Neural cell (in vitro differentiated cells): ENCODE measurements around the gene TRIM62. TPM values are rescaled to one million over a fixed set of nuclear protein-coding genes. Genes with fewer than 3 reads are reported as not detected.

Experiments used
- H2AFZ ChIP-seq: fragments of 200-600, 300-800 bp; sonication (generic), shearing (Covaris generic); 2 replicates; pipeline ENCODE4 v1.6.0; 2014; ENCODE audit warnings: low read depth, mild to moderate bottlenecking, antibody characterized with exemption, low read length, moderate library complexity
- H3F3A ChIP-seq: fragments of 200-600 bp; shearing (Covaris generic); 2 replicates; pipeline ENCODE4 v1.6.1; 2016; ENCODE audit warnings: mild to moderate bottlenecking, moderate library complexity, mixed read lengths, antibody characterized with exemption, low read length; ENCODE audit not compliant: insufficient read depth, poor library complexity, severe bottlenecking
- H3K27ac ChIP-seq: fragments of 200-600, 300-800 bp; sonication (generic), shearing (Covaris generic); 2 replicates; pipeline ENCODE4 v1.5.1; 2014; ENCODE audit warnings: mild to moderate bottlenecking, low read length, moderate library complexity
- H3K27me3 ChIP-seq: fragments of 300-800, 200-600 bp; sonication (generic), shearing (Covaris generic); 2 replicates; pipeline ENCODE4 v1.6.0; 2014; ENCODE audit warnings: mild to moderate bottlenecking, low read depth, low read length, moderate library complexity; ENCODE audit not compliant: insufficient read depth
- H3K36me3 ChIP-seq: fragments of 300-800, 200-600 bp; sonication (generic), shearing (Covaris generic); 2 replicates; pipeline ENCODE4 v1.5.1; 2014; ENCODE audit warnings: mild to moderate bottlenecking, antibody characterized with exemption, low read length, moderate library complexity; ENCODE audit not compliant: insufficient read depth
- H3K4me2 ChIP-seq: fragments of 300-800, 200-600 bp; sonication (generic), shearing (Covaris generic); 2 replicates; pipeline ENCODE4 v1.6.0; 2014; ENCODE audit warnings: mild to moderate bottlenecking, low read length
- H3K4me3 ChIP-seq: fragments of 300-800, 200-600 bp; sonication (generic), shearing (Covaris generic); 2 replicates; pipeline ENCODE4 v1.5.1; 2014; ENCODE audit warnings: mild to moderate bottlenecking, low read length, moderate library complexity
- H3K79me2 ChIP-seq: fragments of 200-600 bp; shearing (Covaris generic); replicated peaks from 2 replicates; pipeline ENCODE4 v1.6.0; 2014; ENCODE audit warnings: mild to moderate bottlenecking, low read length, moderate library complexity; ENCODE audit not compliant: insufficient read depth
- H3K9ac ChIP-seq: fragments of 300-800, 200-600 bp; sonication (generic), shearing (Covaris generic); 2 replicates; pipeline ENCODE4 v1.6.1; 2016; ENCODE audit warnings: mild to moderate bottlenecking, low read length, mixed read lengths
- H3K9me2 ChIP-seq: fragments of 200-600 bp; shearing (Covaris generic); 2 replicates; pipeline ENCODE4 v1.6.1; 2016; ENCODE audit warnings: mild to moderate bottlenecking, low read length, mixed read lengths; ENCODE audit not compliant: insufficient read depth
- H3K9me3 ChIP-seq: fragments of 200-600, 300-800 bp; sonication (generic), shearing (Covaris generic); 2 replicates; pipeline ENCODE4 v1.6.1; 2016; ENCODE audit warnings: mild to moderate bottlenecking, mixed run types, low read length, moderate library complexity, mixed read lengths
- H4K20me1 ChIP-seq: fragments of 200-600 bp; shearing (Covaris generic); 2 replicates; pipeline ENCODE4 v1.6.1; 2016; ENCODE audit warnings: mild to moderate bottlenecking, mixed run types; ENCODE audit not compliant: insufficient read depth
- CTCF ChIP-seq: fragments of 450-650 bp; IDR thresholded peaks from 2 replicates; pipeline ENCODE4 v1.5.1; 2014; ENCODE audit warnings: antibody characterized with exemption, mild to moderate bottlenecking, moderate library complexity; ENCODE audit not compliant: poor library complexity, severe bottlenecking
- EP300 ChIP-seq: fragments of 450-650 bp; conservative IDR thresholded peaks from 2 replicates; pipeline ENCODE4 v1.6.1; 2014; ENCODE audit warnings: antibody characterized with exemption, mild to moderate bottlenecking, moderate library complexity; ENCODE audit not compliant: poor library complexity, severe bottlenecking
- EZH2 ChIP-seq: fragments of 200-600, 300-800 bp; shearing (Covaris generic), sonication (generic); IDR thresholded peaks from 2 replicates; pipeline ENCODE4 v1.6.1; 2014; ENCODE audit warnings: antibody characterized with exemption, low read length, borderline replicate concordance, mild to moderate bottlenecking; ENCODE audit not compliant: insufficient read depth, poor library complexity, severe bottlenecking
- MXI1 ChIP-seq: fragments of 450-650 bp; conservative IDR thresholded peaks from 2 replicates; pipeline ENCODE4 v1.6.1; 2014; ENCODE audit warnings: antibody characterized with exemption, mild to moderate bottlenecking; ENCODE audit not compliant: poor library complexity, severe bottlenecking
- POLR2AphosphoS5 ChIP-seq: IDR thresholded peaks from 2 replicates; pipeline ENCODE4 v1.6.1; 2012
- RAD21 ChIP-seq: fragments of 450-650 bp; conservative IDR thresholded peaks from 2 replicates; pipeline ENCODE4 v1.6.1; 2014; ENCODE audit warnings: antibody characterized with exemption, mild to moderate bottlenecking, moderate library complexity
- REST ChIP-seq: IDR thresholded peaks from 2 replicates; pipeline ENCODE4 v1.6.1; 2012; ENCODE audit warnings: borderline replicate concordance
- SMC3 ChIP-seq: fragments of 450-650 bp; conservative IDR thresholded peaks from 2 replicates; pipeline ENCODE4 v1.6.1; 2014; ENCODE audit warnings: antibody characterized with exemption, mild to moderate bottlenecking, moderate library complexity; ENCODE audit not compliant: poor library complexity
- TAF1 ChIP-seq: IDR thresholded peaks from 2 replicates; pipeline ENCODE4 v1.6.1; 2012; ENCODE audit warnings: low read depth
- polyA plus RNA-seq: library from polyadenylated mRNA; depleted of rRNA; stranded (reverse); fragments of >200 nt; gene quantifications from 2 replicates; pipeline ENCODE4 v1.2.3, GENCODE V29; 2014

TRIM62 gene
- polyA plus RNA-seq, 1 donor from 2014 or later: 4.3 TPM

- H3K27ac ChIP-seq: no peak overlapping the region
- no peaks in the 10 kb centered on the region for H3F3A ChIP-seq
- TF ChIP-seq TAF1: no peak
- no peak for TF ChIP-seq SMC3
- TF ChIP-seq EZH2: no peak
- TF ChIP-seq POLR2AphosphoS5: no peak
- no peak for TF ChIP-seq RAD21
- TF ChIP-seq CTCF: no peak
- no peak for TF ChIP-seq REST
- TF ChIP-seq EP300: no peak
- TF ChIP-seq MXI1: no peak
- no peak overlapping the region for H2AFZ ChIP-seq
- no peaks in the 10 kb centered on the region for H3K79me2 ChIP-seq
- H3K9me3 ChIP-seq: no peaks in the 10 kb centered on the region
- no peaks in the 10 kb centered on the region for H3K27me3 ChIP-seq
- H3K36me3 ChIP-seq: no peaks in the 10 kb centered on the region
- H4K20me1 ChIP-seq: no peaks in the 10 kb centered on the region
- no peak overlapping the region for H3K4me2 ChIP-seq
- H3K9ac ChIP-seq: no peak overlapping the region
- no peaks in the 10 kb centered on the region for H3K9me2 ChIP-seq
- H3K4me3 ChIP-seq: no peak overlapping the region
Observed at GRCh38 chr1:33099290-33100118, 82.3 kb downstream of the TRIM62 start.

GRCh38 chr1:33098371-33098770, 83.5 kb downstream of the TRIM62 start:
- Histone ChIP-seq H3K9ac (no peak overlapping the region), H2AFZ (no peak overlapping the region), H3K36me3 (no peaks in the 10 kb centered on the region), H4K20me1 (no peaks in the 10 kb centered on the region), H3K9me2 (no peaks in the 10 kb centered on the region), H3F3A (no peaks in the 10 kb centered on the region), H3K4me2 (no peak overlapping the region), H3K4me3 (no peak overlapping the region), H3K79me2 (no peaks in the 10 kb centered on the region), H3K27me3 (no peaks in the 10 kb centered on the region), H3K27ac (no peak overlapping the region), H3K9me3 (no peaks in the 10 kb centered on the region)
- TF ChIP-seq SMC3 (no peak), MXI1 (no peak), RAD21 (no peak), EZH2 (no peak), TAF1 (no peak), REST (no peak), EP300 (no peak), POLR2AphosphoS5 (no peak), CTCF (no peak)
